Spleen (tissue), 11 donors: ENCODE data around the gene SPA17. TPM values are rescaled to one million over a fixed set of nuclear protein-coding genes. Genes with fewer than 3 reads are reported as not detected.

Source experiments
- DNase-seq: peaks from one replicate; pipeline ENCODE4 v3.0.0-alpha.2; 2020
- H3K27ac ChIP-seq, 8 donors: fragments of 200-600 bp; sonication (generic) in 7 of 8; 1 replicate in 4 of 8; 2 replicates in 4 of 8; pipeline versions ENCODE4 v1.5.0 to v1.8.0; 2016 to 2021; ENCODE audit warnings: inconsistent platforms in 4 of 8, mild to moderate bottlenecking in 4 of 8, moderate library complexity in 1 of 8
- H3K27me3 ChIP-seq, 7 donors: fragments of 200-600 bp; sonication (generic) in 6 of 7; replicated peaks in 1 of 7; 1 replicate in 4 of 7; 2 replicates in 3 of 7; pipeline versions ENCODE4 v1.5.0 to v1.8.0; 2016 to 2021; ENCODE audit warnings: inconsistent platforms in 3 of 7, mild to moderate bottlenecking in 1 of 7
- H3K36me3 ChIP-seq, 6 donors: fragments of 200-600 bp; sonication (generic) in 5 of 6; 1 replicate in 4 of 6; 2 replicates in 2 of 6; pipeline versions ENCODE4 v1.5.0 to v1.8.0; 2016 to 2021; ENCODE audit warnings: inconsistent platforms in 2 of 6
- H3K4me1 ChIP-seq, 6 donors: fragments of 200-600 bp; sonication (generic) in 5 of 6; 1 replicate in 3 of 6; 2 replicates in 3 of 6; pipeline versions ENCODE4 v1.5.0 to v1.8.0; 2016 to 2021; ENCODE audit warnings: inconsistent platforms in 3 of 6
- H3K4me3 ChIP-seq, 8 donors: fragments of 200-600 bp; sonication (generic) in 7 of 8; 1 replicate in 4 of 8; 2 replicates in 4 of 8; pipeline versions ENCODE4 v1.5.0 to v1.8.0; 2016 to 2021; ENCODE audit warnings: inconsistent platforms in 4 of 8, mild to moderate bottlenecking in 4 of 8, moderate library complexity in 2 of 8
- H3K9me3 ChIP-seq, 8 donors: fragments of 200-600 bp; sonication (generic) in 7 of 8; 1 replicate in 4 of 8; 2 replicates in 4 of 8; pipeline versions ENCODE4 v1.5.0 to v1.8.0; 2016 to 2021; ENCODE audit warnings: inconsistent platforms in 4 of 8
- CTCF ChIP-seq, 11 experiments: fragments of 200-600 bp in 7 of 11; fragments of 450-650 bp in 4 of 11; sonication (generic) in 4 of 11; IDR thresholded peaks in 8 of 11; conservative IDR thresholded peaks in 3 of 11; 1 replicate in 7 of 11; 2 replicates in 4 of 11; pipeline versions ENCODE4 v1.4.0 to v1.8.0; 2016 to 2021; ENCODE audit warnings: antibody characterized with exemption in 11 of 11, inconsistent platforms in 4 of 11, mild to moderate bottlenecking in 1 of 11
- POLR2A ChIP-seq, 3 donors: fragments of 450-650 bp; IDR thresholded peaks; one replicate each; pipeline ENCODE4 v1.5.1; 2017; ENCODE audit warnings: antibody characterized with exemption in 3 of 3, mild to moderate bottlenecking in 1 of 3
- POLR2AphosphoS5 ChIP-seq, 3 donors: sonication (generic); formaldehyde crosslinking; IDR thresholded peaks; one replicate each; pipeline ENCODE4 v1.5.1; 2017; ENCODE audit warnings: antibody characterized with exemption in 3 of 3
- WGBS, 5 donors: extraction: QIAGEN DNeasy Blood & Tissue Kit in 3 of 5; methylation state at CpG; one replicate each; pipeline versions ENCODE4 v1.1.5 to v1.1.7; 2013 to 2018; 5-methylcytosine and 5-hydroxymethylcytosine counted together
- intact Hi-C: fragments of 100-400 bp; cut with DNase I; formaldehyde crosslinking; loops from one replicate; pipeline ENCODE4 v1.15.0; 2023; ENCODE audit warnings: low total_unique reads
- polyA plus RNA-seq, 3 donors: library from polyadenylated mRNA; stranded (reverse); fragments of 200-250 nt; gene quantifications; one replicate each; pipeline ENCODE4 v1.2.1, GENCODE V29; 2013
- total RNA-seq, 7 donors: library from RNA; depleted of rRNA in 3 of 7; stranded (reverse); fragments of >200 nt in 3 of 7; fragmentation: NEBNext Ultra II Directional in 4 of 7; extraction: Animal tissue kit (Norgen Biotek cat#: 25700) in 4 of 7; gene quantifications; one replicate each; pipeline versions ENCODE4 v1.1.0 to v1.2.1, GENCODE V29; 2016 to 2021
- donor health status: healthy with polysubstance abuse.
- donor health status: DM: no; HTN: no; CAD: no; lungs with moderate emphysema.
- donor health status: DM: no; HTN: no; CAD: no.
- donor health status: Bipolar disorder and iron deficiency.
- donor health status: healthy.
- donor health status: DM: no; HTN: no; CAD: no.
- donor health status: DM: yes; HTN: yes; CAD: no.

Gene SPA17
- total and polyA plus RNA-seq, 10 donors = 0.34 to 4.8 (median 1.9) TPM

GRCh38 chr11:124633355-124633754, 40.3 kb upstream of the SPA17 start:
- Histone ChIP-seq H3K27me3 (no peaks in the 10 kb centered on the region), H3K27ac (no peak overlapping the region), H3K36me3 (peaks cover 0 to 100% (median 86%) of the 10 kb centered on the region in 6 donors), H3K9me3 (no peaks in the 10 kb centered on the region), H3K4me3 (no peak overlapping the region), H3K4me1 (peaks cover 0 to 2% (median 0%) of the 10 kb centered on the region in 6 donors)
- TF ChIP-seq POLR2AphosphoS5 (IDR thresholded peaks at IDR 0.05) (no peak), POLR2A (IDR thresholded peaks at IDR 0.05) (no peak)
- DNase-seq = no peak
- intact Hi-C loops = no loop called here
- WGBS, 5 donors = 96 to 100% (median 98%) methylated on average over 1 of the region's 1 CpG

- H3K4me3 ChIP-seq = no peak overlapping the region
- H3K27me3 ChIP-seq = no peaks in the 10 kb centered on the region
- TF ChIP-seq POLR2AphosphoS5 (IDR thresholded peaks at IDR 0.05) (no peak), CTCF (IDR thresholded peaks at IDR 0.05 in 8 of 11, conservative IDR thresholded peaks at IDR 0.05 in 3 of 11) (no peak), POLR2A (IDR thresholded peaks at IDR 0.05) (no peak)
- 90 to 92% (median 90%) methylated on average over 3 of the region's 3 CpGs for WGBS, 5 donors
- intact Hi-C loops = no loop called here
- H3K9me3 ChIP-seq = no peaks in the 10 kb centered on the region
- H3K4me1 ChIP-seq = no peaks in the 10 kb centered on the region
- no peak for DNase-seq
- peaks cover 0 to 91% (median 72%) of the 10 kb centered on the region in 6 donors for H3K36me3 ChIP-seq
- H3K27ac ChIP-seq = no peak overlapping the region
Observed at GRCh38 chr11:124635932-124636331, 37.8 kb upstream of the SPA17 start.

- no peak for TF ChIP-seq POLR2A (IDR thresholded peaks at IDR 0.05)
- no peak for TF ChIP-seq CTCF (IDR thresholded peaks at IDR 0.05 in 8 of 11, conservative IDR thresholded peaks at IDR 0.05 in 3 of 11)
- TF ChIP-seq POLR2AphosphoS5 (IDR thresholded peaks at IDR 0.05) = no peak
- Histone ChIP-seq H3K9me3 (no peaks in the 10 kb centered on the region), H3K27ac (no peak overlapping the region), H3K27me3 (no peaks in the 10 kb centered on the region), H3K36me3 (peaks cover 0 to 65% (median 46%) of the 10 kb centered on the region in 6 donors), H3K4me3 (no peak overlapping the region), H3K4me1 (no peaks in the 10 kb centered on the region)
- intact Hi-C loops = no loop called here
- DNase-seq = no peak
- 81 to 92% (median 88%) methylated on average over 3 of the region's 3 CpGs for WGBS, 5 donors
Observed at GRCh38 chr11:124638500-124638899, 35.2 kb upstream of the SPA17 start.

GRCh38 chr11:124639186-124639585, 34.5 kb upstream of the SPA17 start:
- H3K36me3 ChIP-seq = peaks cover 0 to 58% (median 40%) of the 10 kb centered on the region in 6 donors
- H3K27ac ChIP-seq = no peak overlapping the region
- no peak overlapping the region for H3K4me3 ChIP-seq
- no peaks in the 10 kb centered on the region for H3K9me3 ChIP-seq
- peaks cover 0 to 2% (median under 1%) of the 10 kb centered on the region in 6 donors for H3K4me1 ChIP-seq
- TF ChIP-seq POLR2A (IDR thresholded peaks at IDR 0.05) (no peak), POLR2AphosphoS5 (IDR thresholded peaks at IDR 0.05) (no peak), CTCF (IDR thresholded peaks at IDR 0.05 in 8 of 11, conservative IDR thresholded peaks at IDR 0.05 in 3 of 11) (no peak)
- H3K27me3 ChIP-seq = no peaks in the 10 kb centered on the region
- no peak for DNase-seq
- 67 to 100% (median 86%) methylated on average over 1 of the region's 1 CpG for WGBS, 5 donors
- intact Hi-C loops = no loop called here

DNA sequence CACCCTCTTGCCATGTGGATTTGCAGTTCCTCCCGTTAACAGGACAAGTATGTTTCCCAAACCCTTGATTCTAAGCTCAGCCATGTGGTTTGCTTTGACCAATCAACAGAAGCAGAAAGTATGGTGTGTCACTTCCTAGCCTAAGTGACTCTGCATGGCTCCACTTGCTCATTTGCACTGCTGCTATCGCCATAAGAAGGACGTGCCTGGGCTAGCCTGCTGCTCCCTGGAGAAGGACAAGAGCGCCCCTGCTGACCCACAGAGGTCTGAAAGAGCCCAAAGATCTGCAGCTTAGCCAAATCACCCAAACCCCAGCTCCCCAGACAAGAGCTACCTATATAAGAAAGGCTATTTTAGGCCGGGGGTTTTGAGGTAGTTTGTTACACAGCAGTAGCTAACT, 33.0 kb upstream of the SPA17 start:
- H3K9me3 ChIP-seq = no peaks in the 10 kb centered on the region
- DNase-seq = no peak
- H3K27me3 ChIP-seq = no peaks in the 10 kb centered on the region
- intact Hi-C loops = no loop called here
- H3K4me3 ChIP-seq = no peak overlapping the region
- no peak overlapping the region for H3K27ac ChIP-seq
- 89 to 99% (median 93%) methylated on average over 5 of the region's 5 CpGs for WGBS, 5 donors
- TF ChIP-seq POLR2A (IDR thresholded peaks at IDR 0.05) (no peak), CTCF (IDR thresholded peaks at IDR 0.05 in 8 of 11, conservative IDR thresholded peaks at IDR 0.05 in 3 of 11) (no peak), POLR2AphosphoS5 (IDR thresholded peaks at IDR 0.05) (no peak)
- H3K36me3 ChIP-seq = peaks cover 0 to 44% (median 31%) of the 10 kb centered on the region in 6 donors
- H3K4me1 ChIP-seq = peaks cover 0 to 8% (median 6%) of the 10 kb centered on the region in 6 donors
